T-helper 22 cell (primary cell): Measurements from ENCODE around the gene ADAM12.
"Not testable (repeated sequence)": the region's sequence is repeated elsewhere in the genome, so short reads cannot be mapped to it uniquely, and the experiment has no call there.

ENCODE experiments used
- DNase-seq: peaks from one replicate; pipeline ENCODE4 v3.0.0-alpha.2; 2020; ENCODE audit warnings: low read depth

ADAM12 gene

DNA sequence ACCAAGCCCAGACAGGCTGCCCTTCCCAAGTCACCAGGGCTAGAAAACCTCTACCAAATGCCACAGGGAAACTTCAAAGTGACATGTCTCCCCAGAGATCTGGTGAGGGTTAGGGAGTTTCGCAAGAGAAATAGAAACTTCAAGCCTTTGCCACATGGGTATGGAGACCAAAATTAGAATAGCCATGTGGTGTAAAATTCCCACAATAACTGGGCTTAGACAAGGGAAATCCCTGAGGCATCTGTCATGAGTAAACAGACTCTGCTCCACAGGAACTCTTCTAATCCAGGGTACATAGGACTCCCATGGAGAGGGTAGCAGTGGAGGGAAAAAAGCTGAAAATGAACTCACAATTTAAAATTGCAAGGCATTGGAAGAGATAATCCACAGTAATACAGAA, 14.3 kb downstream of the ADAM12 start:
- no peak for DNase-seq

DNA sequence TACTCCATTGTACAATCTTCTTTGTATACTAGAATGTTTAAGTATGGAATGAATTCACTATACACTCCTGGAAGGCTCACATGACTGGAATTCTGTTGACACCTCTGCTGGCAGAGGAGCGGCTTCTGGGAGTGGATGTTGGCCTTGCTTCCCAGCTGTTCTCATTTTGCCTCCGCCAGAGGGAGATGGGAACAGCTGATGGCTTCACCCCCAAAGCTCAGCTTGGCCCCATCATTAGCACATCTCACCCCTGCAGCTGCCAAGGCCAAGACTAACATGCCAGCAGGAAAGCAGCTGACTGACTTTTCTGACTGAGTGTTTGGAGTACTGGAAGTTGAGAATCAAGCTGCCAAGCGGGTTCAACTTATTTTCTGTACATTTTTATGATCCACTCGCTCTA, 15.1 kb downstream of the ADAM12 start:
- DNase-seq = no peak

DNA sequence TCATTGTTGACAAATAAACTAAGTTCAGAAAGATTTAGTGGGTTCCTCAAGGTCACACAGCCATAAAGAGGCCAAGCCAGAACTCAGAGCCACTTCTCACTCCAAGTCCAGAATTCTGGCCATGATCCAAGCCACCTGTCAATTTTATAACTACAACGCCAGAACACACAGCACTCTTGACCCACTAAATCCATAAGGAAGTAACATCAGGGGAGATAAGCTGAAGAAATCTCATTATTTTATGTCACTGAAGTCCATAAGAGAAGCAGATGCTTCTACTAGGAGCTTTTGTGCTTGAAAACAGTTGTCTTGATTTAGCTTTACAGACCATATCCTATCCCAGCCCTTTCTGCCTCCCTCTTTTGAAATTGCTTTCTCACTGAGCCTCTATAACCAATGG, 15.9 kb downstream of the ADAM12 start:
- DNase-seq = no peak

DNA sequence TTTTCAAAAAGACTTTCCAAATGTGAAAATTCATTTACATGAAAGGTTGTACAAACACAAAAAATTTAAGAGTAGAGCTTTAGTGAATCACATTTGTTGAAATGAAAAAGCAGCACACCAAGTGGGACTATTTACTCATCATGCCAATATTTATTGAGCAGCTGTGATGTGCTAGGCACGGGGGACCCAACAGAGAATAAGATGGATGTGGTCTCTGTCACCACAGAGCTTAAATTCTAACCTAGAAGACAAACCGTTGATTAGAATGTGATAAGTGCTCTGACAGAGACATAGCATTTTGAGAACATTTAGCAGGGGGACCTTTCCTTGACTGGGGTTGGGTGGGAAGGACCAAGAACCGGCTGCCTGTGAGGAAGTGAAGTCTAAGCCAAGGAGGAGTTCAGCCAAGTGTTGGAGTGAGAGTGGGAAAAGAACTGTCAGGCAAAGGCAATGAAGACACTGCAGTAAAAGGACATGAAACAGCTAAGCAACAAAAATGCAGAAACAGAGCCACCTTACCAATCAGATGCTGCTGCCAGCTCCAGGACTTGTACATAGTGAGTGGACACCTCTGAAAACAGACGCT, 19.1 kb downstream of the ADAM12 start:
- DNase-seq = no peak

DNA sequence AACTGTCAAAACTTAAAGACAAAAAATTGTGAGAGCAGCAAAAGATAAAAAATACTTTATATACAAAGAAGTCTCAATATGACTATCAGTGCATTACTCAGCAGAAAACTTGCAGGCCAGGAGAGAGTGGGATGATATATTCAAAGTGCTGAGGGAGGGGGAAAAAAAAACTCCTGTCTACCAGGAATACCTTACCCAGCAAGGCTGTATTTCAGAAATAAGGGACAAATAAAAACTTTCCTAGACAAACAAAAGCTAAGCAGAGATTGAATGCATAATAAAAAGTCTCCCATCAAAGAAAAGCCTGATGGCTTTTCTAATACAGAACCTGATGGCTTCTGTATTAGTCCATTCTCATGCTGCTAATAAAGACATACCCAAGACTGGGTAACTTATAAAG, 31.1 kb downstream of the ADAM12 start:
- DNase-seq = no peak

DNA sequence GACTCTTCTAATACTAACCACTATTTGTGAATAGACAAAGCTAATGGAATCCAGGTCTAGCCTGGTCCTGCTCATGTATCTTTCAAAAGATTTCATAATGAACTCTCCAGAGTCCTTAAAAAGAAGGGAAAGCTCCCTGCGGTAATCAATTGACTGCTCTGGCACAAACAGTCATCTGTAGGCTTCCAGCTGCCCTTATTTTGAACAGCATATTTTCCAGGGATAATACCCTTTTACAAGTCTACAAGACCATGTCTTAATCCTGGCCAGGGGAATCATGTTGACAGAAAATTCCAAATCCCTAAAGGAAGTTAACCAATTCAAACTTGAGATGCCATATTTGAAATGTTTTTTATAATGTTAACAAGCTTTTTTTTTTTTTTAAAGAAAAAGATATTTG, 34.6 kb downstream of the ADAM12 start:
- DNase-seq = no peak

DNA sequence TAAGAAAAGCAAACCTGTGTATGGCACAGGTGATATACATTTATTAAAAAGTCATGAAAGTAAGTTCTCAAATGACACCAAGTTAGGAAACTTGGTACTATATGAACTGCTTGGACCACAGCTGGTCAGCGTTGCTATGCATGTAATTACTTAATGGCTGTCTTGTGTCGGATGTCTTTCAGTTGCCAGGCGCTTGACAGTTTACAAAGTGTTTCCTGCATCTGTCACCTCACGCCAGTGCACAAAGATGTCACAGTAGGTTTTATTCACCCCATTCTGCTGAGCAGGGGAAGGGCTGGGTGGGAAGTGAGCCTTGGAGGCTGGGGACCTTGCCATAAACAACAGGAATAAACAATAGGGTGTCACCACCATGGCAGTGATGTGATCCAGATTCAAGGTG, 35.8 kb downstream of the ADAM12 start:
- DNase-seq = no peak

DNA sequence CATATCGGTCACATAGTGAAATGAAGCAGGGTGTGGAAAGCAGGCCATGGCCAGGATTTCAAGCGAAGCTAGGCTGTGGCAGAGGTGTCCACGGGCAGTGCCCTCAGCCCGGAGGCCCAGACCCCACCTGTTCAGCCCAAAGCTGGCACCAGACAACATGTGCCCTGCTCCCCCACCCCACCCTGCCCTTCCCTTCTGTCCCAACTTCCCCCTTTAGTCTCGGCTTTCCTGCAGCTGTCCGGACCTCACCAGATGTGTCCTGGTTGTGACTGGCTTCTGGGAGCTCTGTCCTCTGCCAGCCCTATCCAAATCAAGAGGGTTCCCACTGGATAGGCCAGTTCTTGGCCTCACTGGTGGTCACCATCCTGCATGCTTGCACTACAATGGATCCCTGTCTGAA, 37.3 kb downstream of the ADAM12 start:
- DNase-seq = no peak

DNA sequence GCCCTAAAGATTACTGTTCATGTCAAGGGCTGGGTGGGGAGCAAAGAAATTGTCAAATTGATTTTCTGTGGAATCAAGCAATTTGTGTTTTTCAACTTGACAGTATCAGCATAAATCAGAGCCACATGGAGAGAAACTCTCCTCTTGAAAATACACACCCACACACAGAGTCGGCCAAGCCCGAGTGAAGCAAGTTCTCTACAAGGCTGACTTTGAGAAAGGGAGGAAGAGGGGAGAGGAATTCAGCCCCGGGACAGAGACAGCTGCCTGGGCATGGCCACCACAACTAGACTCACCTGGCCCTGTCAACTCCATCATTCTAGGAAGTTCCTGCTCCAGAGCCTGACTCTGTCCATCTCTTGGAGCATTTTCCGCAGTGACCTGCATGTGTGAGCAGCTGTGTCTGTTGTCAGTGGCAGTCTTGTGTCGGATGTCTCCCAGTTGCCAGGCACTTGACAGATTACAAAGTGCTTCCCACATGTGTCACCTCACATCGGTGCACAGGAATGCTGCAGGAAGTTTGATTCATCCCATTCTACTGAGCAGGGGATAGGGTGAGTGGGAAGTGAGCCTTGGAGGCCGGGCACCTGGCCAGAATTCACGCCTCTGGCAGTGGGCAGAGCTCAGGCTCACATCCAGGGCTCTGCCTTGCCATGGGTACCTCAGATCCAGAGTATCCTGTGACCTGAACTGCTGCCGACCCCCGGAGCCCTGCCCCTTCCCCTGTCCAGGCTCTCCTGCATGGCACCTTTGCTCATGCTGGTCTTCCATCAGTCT, 37.9 kb downstream of the ADAM12 start:
- DNase-seq = no peak

DNA sequence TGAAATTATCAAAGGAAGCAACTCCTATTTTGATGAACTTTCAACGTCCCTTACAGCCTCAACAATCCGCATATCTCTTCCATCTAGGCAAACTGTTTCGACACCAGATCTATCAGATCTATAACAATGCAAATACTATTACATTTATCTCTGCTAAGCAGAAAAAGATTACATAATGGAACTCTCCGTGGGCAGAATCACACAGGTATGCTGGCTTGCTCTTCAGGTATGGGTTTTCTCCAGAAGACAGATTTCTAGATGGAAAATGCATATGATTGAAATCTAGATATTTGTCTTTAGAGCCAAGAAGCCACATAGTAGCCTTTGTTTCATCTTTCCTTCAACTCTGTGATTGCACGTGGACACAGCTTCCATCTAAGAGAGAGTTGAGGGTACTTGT, 38.6 kb downstream of the ADAM12 start:
- DNase-seq = no peak

DNA sequence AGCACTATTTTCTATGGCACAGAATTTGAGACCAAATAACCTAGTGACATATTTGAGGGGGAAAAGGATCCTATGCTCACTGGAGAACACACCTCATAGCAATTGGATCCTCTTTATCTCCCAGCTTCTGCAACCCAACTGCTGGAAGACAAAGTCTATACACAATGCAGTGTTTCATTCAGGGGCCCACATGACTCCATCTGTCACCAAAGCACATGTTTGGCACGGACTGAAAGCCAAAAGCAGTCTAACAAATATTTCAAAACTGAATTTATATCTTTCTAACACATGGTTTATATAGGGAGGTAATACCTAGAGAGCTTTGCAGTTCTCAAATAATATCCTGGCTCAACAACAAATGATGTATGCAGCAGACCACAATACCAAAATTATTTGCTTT, 39.2 kb downstream of the ADAM12 start:
- DNase-seq = no peak

DNA sequence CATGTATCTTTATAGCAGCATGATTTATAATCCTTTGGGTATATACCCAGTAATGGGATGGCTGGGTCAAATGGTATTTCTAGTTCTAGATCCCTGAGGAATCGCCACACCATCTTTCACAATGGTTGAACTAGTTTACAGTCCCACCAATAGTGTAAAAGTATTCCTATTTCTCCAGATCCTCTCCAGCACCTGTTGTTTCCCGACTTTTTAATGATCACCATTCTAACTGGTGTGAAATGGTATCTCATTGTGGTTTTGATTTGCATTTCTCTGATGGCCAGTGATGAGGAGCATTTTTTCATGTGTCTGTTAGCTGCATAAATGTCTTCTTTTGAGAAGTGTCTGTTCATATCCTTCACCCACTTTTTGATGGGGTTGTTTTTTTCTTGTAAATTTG, 44.8 kb downstream of the ADAM12 start:
- DNase-seq = not testable (repeated sequence)

DNA sequence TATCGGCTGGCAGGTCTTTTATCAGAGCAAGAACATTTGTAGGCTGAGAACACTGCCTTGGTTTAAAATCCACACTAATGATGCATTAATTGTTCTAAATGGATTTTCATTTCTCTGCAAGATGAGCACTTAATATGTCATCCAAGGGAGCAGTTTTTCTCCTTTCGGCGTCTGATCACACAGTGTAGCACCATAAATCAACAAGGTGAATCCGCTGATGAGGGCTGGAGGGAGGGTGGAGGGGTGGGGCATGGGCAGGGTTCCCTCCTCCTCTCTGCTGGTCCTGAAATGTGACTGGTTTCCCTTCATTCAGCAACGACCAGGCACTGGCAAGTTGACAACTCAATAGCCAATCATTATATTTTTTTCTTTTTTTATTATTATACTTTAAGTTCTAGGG, 45.6 kb downstream of the ADAM12 start:
- DNase-seq = no peak

DNA sequence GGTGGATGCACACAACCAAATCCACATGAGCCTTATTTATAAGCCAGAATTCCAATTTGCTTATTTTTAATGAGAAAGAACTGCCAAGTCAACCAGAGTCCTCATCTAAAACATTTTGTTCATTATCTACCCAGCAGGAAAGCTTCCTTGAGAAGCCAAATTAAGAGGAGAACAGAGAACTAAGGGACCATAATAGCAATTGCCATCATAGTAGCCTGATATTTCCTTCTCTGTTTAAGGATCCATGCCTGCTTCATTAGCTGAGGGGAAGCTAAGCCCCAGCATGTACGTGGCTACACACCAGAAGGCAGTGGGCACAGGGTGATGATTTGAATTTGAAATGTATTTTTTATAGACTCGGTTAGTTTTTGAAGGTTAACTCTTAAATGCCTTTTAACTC, 46.8 kb downstream of the ADAM12 start:
- no peak for DNase-seq

DNA sequence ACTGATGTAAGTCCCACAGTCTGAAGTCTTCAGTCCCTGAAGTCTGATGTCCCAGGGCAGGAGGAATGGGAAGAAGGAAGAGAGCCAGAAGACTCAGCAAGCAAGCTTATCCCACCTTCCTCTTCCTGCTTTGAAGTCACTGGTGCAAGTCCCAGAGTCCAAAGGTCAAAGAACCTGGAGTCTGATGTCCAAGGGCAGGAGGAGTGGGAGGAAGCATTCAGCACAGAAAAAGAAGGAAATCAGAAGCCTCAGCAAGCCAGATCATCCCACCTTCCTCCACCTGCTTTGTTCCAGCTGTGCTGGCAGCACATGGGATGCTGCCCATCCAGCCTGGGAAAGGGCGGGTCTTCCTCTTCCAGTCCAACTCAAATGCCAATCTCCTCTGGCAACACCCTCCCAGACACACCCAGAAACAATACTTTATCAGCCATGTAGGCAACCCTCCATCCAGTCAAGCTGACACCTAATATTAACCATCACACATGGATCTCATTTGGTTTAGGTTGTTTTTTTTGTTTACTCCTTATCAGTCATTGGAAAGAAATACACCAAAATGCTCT, 50.9 kb downstream of the ADAM12 start:
- DNase-seq = no peak

DNA sequence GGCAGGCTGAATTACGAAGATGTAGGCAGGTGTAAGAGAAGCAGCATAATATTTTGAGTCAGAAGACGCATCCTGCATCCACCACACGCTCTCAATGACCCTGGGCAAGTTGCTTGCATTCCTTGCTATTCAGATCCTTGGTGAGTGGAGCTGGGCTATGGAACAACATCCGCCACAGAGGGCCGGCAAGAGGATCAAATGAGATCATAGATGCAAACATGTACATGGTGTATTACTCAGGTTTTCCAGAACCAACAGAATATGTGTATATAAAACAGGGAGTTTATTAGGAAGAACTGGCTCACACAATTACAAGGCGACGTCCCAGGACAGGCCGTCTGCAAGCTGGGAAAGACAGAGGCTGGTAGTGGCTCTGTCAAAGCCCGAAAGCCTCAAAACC, 51.5 kb downstream of the ADAM12 start:
- no peak for DNase-seq

DNA sequence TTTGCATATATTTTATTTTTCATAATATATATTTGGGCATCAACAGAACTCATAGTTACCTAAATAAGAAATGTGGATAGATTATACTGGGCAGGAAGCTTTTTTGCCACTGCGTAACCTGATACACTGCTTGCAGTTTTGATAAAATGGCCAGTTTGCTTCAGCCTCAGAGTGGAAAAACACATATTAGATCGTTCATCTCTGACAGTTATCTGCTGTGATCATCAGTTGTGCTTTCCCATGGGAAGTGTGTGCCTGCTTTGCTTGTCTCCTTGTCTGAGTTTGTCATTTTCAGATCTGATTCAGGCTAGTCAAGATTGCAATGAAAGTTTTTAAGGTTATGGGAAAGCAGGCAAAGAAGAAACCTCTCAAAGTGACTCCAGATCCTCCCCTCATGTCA, 54.0 kb downstream of the ADAM12 start:
- no peak for DNase-seq

DNA sequence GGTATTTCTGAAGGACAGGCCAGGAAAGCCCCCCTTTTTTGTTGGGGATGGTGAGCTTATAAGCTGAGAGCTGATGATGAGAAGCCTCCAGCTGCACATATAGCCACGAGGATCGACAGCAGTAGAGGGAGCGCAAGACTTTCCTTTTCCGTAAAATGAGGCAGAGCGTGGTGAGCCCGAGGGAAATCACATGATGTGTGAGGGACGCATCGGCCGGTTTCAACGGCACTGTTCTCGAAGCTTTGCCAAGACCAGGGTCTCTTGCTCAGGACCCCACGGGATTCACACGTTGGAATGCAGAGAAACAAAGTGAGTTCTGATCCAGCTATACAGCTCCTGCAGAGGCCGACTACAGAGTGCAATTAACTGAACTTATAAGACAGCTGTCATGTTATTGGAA, 55.7 kb downstream of the ADAM12 start:
- no peak for DNase-seq

DNA sequence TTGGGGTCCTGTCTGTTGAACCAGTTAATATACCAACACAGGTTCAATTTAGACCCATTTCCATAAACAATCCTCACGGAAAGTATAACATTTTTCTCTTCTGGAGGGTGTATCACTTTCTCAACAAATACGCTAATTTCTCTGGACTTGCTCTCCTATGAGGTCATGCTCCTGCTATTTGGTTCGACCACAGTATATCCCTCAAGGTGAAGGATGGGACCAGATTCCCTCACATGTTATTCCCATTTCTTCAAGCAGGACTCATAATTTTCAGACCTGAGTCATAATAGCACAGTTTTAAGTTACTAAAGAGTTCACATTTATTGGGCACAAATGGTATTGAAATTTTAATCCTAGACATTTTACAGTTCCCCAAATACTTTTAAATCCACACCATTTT, 57.2 kb downstream of the ADAM12 start:
- DNase-seq = no peak

DNA sequence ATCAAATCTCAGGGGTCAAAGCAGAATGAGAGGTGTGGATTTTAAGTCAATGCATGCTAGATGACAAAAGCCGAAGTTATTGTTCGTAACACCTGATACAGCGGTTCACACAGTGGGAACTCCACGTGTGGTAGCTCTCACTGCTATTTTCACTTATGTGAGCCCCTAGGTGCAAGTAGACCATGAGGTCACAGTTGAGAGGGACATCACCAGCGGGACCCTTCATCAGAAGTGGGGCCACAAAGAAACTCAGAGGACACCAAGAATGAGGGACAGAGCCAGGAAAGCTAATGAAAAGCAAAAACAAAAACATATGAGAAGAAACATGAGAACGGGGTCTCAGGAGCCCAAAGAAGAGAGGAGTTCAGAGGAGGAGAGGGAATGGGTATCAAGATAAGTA, 63.5 kb downstream of the ADAM12 start:
- DNase-seq = no peak

DNA sequence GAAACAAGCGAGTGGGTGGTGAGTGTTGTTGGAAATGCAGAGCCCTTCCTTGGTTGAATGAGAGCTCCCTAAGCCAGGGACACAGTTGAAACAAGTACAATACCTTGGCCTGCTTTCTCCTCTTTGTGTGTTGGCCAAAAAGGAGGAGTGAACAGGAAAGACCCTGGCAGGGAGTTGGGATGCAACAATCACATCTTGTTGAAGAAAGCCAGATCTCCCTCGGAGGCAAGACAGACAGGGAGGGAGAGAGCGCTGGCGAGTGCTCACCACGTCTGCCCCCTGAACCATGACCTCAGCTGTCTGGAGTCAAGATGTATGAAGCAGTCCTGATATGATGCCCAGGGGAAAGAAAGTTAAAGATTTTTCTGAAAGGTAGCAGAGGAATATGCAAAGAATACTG, 66.8 kb downstream of the ADAM12 start:
- no peak for DNase-seq

DNA sequence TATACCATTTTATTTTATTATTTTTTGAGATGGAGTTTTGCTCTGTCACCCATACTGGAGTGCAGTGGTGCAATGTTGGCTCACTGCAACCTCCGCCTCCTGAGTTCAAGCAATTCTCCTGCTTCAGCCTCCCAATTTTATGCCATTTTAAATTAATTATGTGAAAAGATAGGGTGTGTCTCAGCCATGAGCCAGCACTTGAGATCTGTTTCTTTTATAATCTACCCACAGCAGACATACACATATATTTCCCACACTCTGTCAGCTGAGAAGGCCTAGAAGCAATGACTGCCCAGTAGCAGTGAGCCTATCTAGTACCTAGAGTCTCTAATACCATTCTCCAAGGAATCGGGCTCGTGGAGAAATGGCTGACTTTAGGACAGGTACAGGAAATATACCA, 70.5 kb downstream of the ADAM12 start:
- no peak for DNase-seq

DNA sequence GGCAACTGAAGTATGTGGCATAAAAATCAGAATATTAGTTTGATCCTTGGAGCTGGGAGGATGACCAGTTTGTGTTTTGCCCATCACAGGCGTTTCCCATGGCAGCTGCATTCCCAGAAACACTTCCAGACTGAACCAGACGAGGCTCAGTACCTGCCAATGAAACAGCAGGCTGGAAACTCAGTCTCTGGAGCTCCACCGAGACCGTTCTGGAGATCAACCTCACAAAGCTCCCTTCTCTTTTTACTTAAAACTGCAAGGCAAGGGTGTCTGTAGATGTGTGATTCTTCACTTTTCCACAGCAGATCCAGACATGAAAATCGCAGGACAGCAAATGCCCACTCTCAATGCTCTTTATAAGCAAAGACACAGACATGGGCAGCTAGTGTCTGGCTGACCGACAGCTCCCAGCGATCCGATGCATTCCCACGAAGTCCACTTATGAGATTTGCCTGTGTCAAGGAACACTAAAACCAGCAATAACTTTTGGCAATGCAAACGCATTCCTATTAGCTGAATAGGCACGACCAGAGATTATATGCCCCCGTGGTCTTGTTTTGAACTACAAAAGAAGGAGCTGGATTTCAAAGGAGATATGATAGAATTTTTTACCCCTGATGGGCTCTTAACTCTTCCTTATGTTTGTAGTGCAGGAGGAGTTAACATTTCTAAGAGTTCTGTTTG, 72.6 kb downstream of the ADAM12 start:
- no peak for DNase-seq
